ENCODE measurements around the gene PDZRN3. TPM values are rescaled to one million over a fixed set of nuclear protein-coding genes. Genes with fewer than 3 reads are reported as not detected.

The PDZRN3 gene
- total RNA-seq, 2 donors from 2014 or later: 6.1 to 10.4 TPM

DNA sequence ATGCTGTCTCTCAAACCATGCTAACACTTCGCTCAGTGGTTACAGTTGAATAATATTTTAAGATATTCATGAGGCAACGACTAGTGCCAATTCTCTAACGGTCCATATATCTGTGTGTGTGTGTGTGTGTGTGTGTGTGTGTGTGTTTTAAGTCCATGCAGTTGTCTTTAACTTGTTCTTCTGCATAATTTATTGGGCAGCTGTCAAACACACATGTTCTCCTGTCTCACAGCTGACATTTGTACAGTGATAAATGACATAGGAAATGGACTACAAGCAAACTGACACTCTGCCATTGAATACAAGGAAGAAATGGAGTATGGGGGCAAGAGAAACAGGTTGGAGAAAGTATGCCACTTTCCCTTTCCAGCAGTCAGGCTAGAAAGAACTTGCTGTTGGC is 172.0 kb downstream of the PDZRN3 start:
- H3K27ac Mint-ChIP-seq: no peak overlapping the region
- peaks cover 24% of the 10 kb centered on the region for H3K4me1 Mint-ChIP-seq

DNA sequence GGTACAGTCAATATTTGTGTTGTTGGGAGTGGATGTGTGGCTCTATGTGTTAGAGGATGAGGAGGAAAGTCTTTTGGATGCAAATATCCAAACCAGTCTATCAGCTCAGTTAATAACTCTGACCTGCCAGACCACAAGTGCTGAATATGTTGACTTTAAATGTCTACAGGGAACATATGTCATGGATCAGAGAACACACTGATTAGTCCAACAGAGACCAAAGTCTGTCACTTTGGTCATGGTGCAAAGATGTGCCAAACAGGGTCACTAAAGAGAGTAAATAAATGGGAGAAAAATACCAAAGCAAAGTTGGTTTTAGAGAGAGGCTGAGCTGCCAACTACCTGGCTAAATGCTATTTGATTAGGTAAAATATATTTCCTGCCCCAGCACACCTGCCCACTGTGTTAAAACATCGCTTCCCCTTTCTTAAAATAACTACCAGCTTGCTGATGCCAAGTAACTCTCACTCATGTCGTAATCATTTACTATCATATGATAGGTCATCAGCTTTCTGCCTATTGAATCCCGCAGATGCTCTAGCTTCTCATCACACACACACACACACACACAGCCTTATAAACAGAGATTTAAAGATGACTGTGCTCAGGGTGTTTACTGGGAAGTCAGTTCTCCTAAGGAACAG is 173.3 kb downstream of the PDZRN3 start:
- Mint-ChIP-seq H3K36me3 (ENCODE audit: low read depth) (no peaks in the 10 kb centered on the region), H3K9me3 (no peaks in the 10 kb centered on the region), H3K27ac (no peak overlapping the region), H3K4me1 (peaks cover 24% of the 10 kb centered on the region), H3K27me3 (ENCODE audit: insufficient read depth) (no peaks in the 10 kb centered on the region), H3K4me3 (no peak overlapping the region)
- Histone ChIP-seq H3K9ac (ENCODE audit: extremely low read depth, low read length, poor library complexity, severe bottlenecking) (no peak overlapping the region), H3K27me3 (ENCODE audit: control insufficient read depth, insufficient read depth, low read length, poor library complexity, severe bottlenecking) (no peaks in the 10 kb centered on the region), H3K9me3 (ENCODE audit: control insufficient read depth, low read length) (no peaks in the 10 kb centered on the region), H3K4me3 (ENCODE audit: low read length) (no peak overlapping the region), H3K36me3 (ENCODE audit: control insufficient read depth, insufficient read depth, low read length) (no peaks in the 10 kb centered on the region), H3K27ac (ENCODE audit: low read depth, low read length) (no peak overlapping the region), H3K4me1 (ENCODE audit: control insufficient read depth, insufficient read depth, low read length) (peaks cover 15% of the 10 kb centered on the region)
- DNase-seq: no peak
- WGBS, 2 experiments (ENCODE audit: insufficient coverage in 1 of 2, insufficient read length in 1 of 2): 81 to 98% methylated on average over 2 to 3 of the region's 3 CpGs
- TF ChIP-seq, protein P1, sequence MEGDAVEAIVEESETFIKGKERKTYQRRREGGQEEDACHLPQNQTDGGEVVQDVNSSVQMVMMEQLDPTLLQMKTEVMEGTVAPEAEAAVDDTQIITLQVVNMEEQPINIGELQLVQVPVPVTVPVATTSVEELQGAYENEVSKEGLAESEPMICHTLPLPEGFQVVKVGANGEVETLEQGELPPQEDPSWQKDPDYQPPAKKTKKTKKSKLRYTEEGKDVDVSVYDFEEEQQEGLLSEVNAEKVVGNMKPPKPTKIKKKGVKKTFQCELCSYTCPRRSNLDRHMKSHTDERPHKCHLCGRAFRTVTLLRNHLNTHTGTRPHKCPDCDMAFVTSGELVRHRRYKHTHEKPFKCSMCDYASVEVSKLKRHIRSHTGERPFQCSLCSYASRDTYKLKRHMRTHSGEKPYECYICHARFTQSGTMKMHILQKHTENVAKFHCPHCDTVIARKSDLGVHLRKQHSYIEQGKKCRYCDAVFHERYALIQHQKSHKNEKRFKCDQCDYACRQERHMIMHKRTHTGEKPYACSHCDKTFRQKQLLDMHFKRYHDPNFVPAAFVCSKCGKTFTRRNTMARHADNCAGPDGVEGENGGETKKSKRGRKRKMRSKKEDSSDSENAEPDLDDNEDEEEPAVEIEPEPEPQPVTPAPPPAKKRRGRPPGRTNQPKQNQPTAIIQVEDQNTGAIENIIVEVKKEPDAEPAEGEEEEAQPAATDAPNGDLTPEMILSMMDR (conservative IDR thresholded peaks at IDR 0.05): no peak

More for the DNA sequence above, 172.0 kb downstream of the PDZRN3 start:
- H3K27me3 ChIP-seq (ENCODE audit: control insufficient read depth, insufficient read depth, low read length, poor library complexity, severe bottlenecking): no peaks in the 10 kb centered on the region
- H3K36me3 ChIP-seq (ENCODE audit: control insufficient read depth, insufficient read depth, low read length): no peaks in the 10 kb centered on the region
- DNase-seq: no peak
- Mint-ChIP-seq H3K4me3 (no peak overlapping the region), H3K27me3 (ENCODE audit: insufficient read depth) (no peaks in the 10 kb centered on the region), H3K9me3 (no peaks in the 10 kb centered on the region), H3K36me3 (ENCODE audit: low read depth) (no peaks in the 10 kb centered on the region)
- no peak overlapping the region for H3K9ac ChIP-seq (ENCODE audit: extremely low read depth, low read length, poor library complexity, severe bottlenecking)
- 100% methylated on average over 3 of the region's 3 CpGs; no CpG with 5 or more reads in 1 of the 2 experiments for WGBS, 2 experiments (ENCODE audit: insufficient coverage in 1 of 2, insufficient read length in 1 of 2)
- H3K9me3 ChIP-seq (ENCODE audit: control insufficient read depth, low read length): no peaks in the 10 kb centered on the region
- H3K4me3 ChIP-seq (ENCODE audit: low read length): no peak overlapping the region
- H3K27ac ChIP-seq (ENCODE audit: low read depth, low read length): no peak overlapping the region
- H3K4me1 ChIP-seq (ENCODE audit: control insufficient read depth, insufficient read depth, low read length): peaks cover 15% of the 10 kb centered on the region
- TF ChIP-seq, protein P1 (conservative IDR thresholded peaks at IDR 0.05): no peak

DNA sequence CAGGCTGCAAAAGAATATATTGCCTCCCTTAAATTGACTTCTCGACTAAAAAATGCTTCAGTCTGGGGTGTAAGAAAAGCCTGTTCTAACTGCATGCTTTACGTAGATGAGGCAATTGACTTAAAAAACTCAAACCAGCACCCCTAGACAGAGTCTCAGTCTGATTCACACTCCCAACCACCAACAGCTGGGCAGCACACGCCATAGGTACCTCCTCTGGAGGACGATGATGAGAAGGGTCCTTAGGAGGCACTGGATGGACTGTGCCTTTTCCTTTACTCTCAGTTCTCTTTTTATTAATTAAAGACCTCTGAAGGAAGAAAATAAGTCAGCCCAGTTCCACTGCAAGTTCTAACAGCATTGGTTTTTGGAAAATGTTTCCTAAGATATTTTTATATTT is 175.0 kb downstream of the PDZRN3 start:
- DNase-seq: no peak
- no peaks in the 10 kb centered on the region for H3K9me3 ChIP-seq (ENCODE audit: control insufficient read depth, low read length)
- H3K36me3 Mint-ChIP-seq (ENCODE audit: low read depth): no peaks in the 10 kb centered on the region
- H3K4me3 Mint-ChIP-seq: no peak overlapping the region
- TF ChIP-seq, protein P1 (conservative IDR thresholded peaks at IDR 0.05): no peak
- H3K4me1 Mint-ChIP-seq: peaks cover 24% of the 10 kb centered on the region
- H3K9me3 Mint-ChIP-seq: no peaks in the 10 kb centered on the region
- H3K36me3 ChIP-seq (ENCODE audit: control insufficient read depth, insufficient read depth, low read length): no peaks in the 10 kb centered on the region
- no peaks in the 10 kb centered on the region for H3K27me3 Mint-ChIP-seq (ENCODE audit: insufficient read depth)
- H3K4me3 ChIP-seq (ENCODE audit: low read length): no peak overlapping the region
- H3K4me1 ChIP-seq (ENCODE audit: control insufficient read depth, insufficient read depth, low read length): peaks cover 15% of the 10 kb centered on the region
- H3K9ac ChIP-seq (ENCODE audit: extremely low read depth, low read length, poor library complexity, severe bottlenecking): no peak overlapping the region
- H3K27ac Mint-ChIP-seq: no peak overlapping the region
- WGBS, 2 experiments (ENCODE audit: insufficient coverage in 1 of 2, insufficient read length in 1 of 2): 84% methylated on average over 4 of the region's 4 CpGs; no CpG with 5 or more reads in 1 of the 2 experiments
- H3K27me3 ChIP-seq (ENCODE audit: control insufficient read depth, insufficient read depth, low read length, poor library complexity, severe bottlenecking): no peaks in the 10 kb centered on the region
- no peak overlapping the region for H3K27ac ChIP-seq (ENCODE audit: low read depth, low read length)

Measured in endodermal cell (in vitro differentiated cells).